Measurements from ENCODE around the gene ECE1.

The ECE1 gene

DNA sequence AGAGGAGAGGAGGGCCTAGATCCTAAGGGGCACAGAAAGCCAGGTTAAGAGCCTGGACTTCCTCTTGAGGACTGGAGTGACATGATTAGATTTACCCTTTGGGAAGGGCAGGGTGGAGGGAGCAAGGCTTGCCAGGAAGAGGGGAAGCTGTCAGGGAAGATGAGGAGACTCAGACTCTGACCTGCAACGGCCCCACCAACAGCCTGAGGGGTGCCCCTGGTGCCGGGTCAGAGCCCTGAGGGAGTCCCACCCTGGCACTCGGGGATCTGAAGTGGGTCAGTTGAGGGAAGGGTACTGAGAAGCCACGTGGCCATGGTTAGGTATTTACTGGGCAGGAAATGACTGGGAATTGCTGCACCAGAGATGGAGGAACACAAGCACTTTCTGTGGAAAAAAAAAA is 9.8 kb downstream of the ECE1 start:
- Histone ChIP-seq H3F3A (ENCODE audit: insufficient read depth) (no peaks in the 10 kb centered on the region), H3K9me3 (ENCODE audit: insufficient read depth, low read length) (no peaks in the 10 kb centered on the region), H3K27me3 (ENCODE audit: low read length) (no peaks in the 10 kb centered on the region), H3K4me3 (ENCODE audit: insufficient read depth, low read length, poor library complexity, severe bottlenecking) (no peak overlapping the region), H3K27ac (ENCODE audit: low read depth, low read length) (no peak overlapping the region), H2AFZ (ENCODE audit: low read depth, low read length, severe bottlenecking) (no peak overlapping the region), H3K9me2 (replicated peaks; ENCODE audit: insufficient read depth, low read length) (no peaks in the 10 kb centered on the region), H4K20me1 (ENCODE audit: low read depth, low read length) (no peaks in the 10 kb centered on the region), H3K79me2 (ENCODE audit: insufficient read depth, low read length) (no peaks in the 10 kb centered on the region), H3K36me3 (ENCODE audit: low read length) (no peaks in the 10 kb centered on the region), H3K9ac (ENCODE audit: low read length) (no peak overlapping the region), H3K4me2 (ENCODE audit: low read depth, low read length, poor library complexity, severe bottlenecking) (no peak overlapping the region)
- TF ChIP-seq EZH2phosphoT487 (conservative IDR thresholded peaks at IDR 0.05; ENCODE audit: low read length) (no peak), CTCF (IDR thresholded peaks at IDR 0.05; ENCODE audit: insufficient read depth, low read length, poor library complexity, severe bottlenecking) (no peak)

GRCh38 chr1:21280011-21280471 is 10.2 kb downstream of the ECE1 start:
- Histone ChIP-seq H3K27me3 (ENCODE audit: low read length) (no peaks in the 10 kb centered on the region), H3K4me3 (ENCODE audit: insufficient read depth, low read length, poor library complexity, severe bottlenecking) (no peak overlapping the region), H3K27ac (ENCODE audit: low read depth, low read length) (no peak overlapping the region), H3F3A (ENCODE audit: insufficient read depth) (no peaks in the 10 kb centered on the region), H2AFZ (ENCODE audit: low read depth, low read length, severe bottlenecking) (no peak overlapping the region), H3K36me3 (ENCODE audit: low read length) (no peaks in the 10 kb centered on the region), H3K9me3 (ENCODE audit: insufficient read depth, low read length) (no peaks in the 10 kb centered on the region), H4K20me1 (ENCODE audit: low read depth, low read length) (no peaks in the 10 kb centered on the region), H3K9me2 (replicated peaks; ENCODE audit: insufficient read depth, low read length) (no peaks in the 10 kb centered on the region), H3K9ac (ENCODE audit: low read length) (no peak overlapping the region), H3K79me2 (ENCODE audit: insufficient read depth, low read length) (no peaks in the 10 kb centered on the region), H3K4me2 (ENCODE audit: low read depth, low read length, poor library complexity, severe bottlenecking) (no peak overlapping the region)
- TF ChIP-seq CTCF (IDR thresholded peaks at IDR 0.05; ENCODE audit: insufficient read depth, low read length, poor library complexity, severe bottlenecking) (no peak), EZH2phosphoT487 (conservative IDR thresholded peaks at IDR 0.05; ENCODE audit: low read length) (no peak)

- Histone ChIP-seq H3K79me2 (ENCODE audit: insufficient read depth, low read length) (no peaks in the 10 kb centered on the region), H4K20me1 (ENCODE audit: low read depth, low read length) (no peaks in the 10 kb centered on the region), H3K9me2 (replicated peaks; ENCODE audit: insufficient read depth, low read length) (no peaks in the 10 kb centered on the region), H3K4me2 (ENCODE audit: low read depth, low read length, poor library complexity, severe bottlenecking) (no peak overlapping the region), H3K9ac (ENCODE audit: low read length) (no peak overlapping the region), H3K27me3 (ENCODE audit: low read length) (no peaks in the 10 kb centered on the region), H3K36me3 (ENCODE audit: low read length) (no peaks in the 10 kb centered on the region), H2AFZ (ENCODE audit: low read depth, low read length, severe bottlenecking) (no peak overlapping the region), H3K4me3 (ENCODE audit: insufficient read depth, low read length, poor library complexity, severe bottlenecking) (no peak overlapping the region), H3K27ac (ENCODE audit: low read depth, low read length) (no peak overlapping the region), H3F3A (ENCODE audit: insufficient read depth) (no peaks in the 10 kb centered on the region), H3K9me3 (ENCODE audit: insufficient read depth, low read length) (no peaks in the 10 kb centered on the region)
- TF ChIP-seq EZH2phosphoT487 (conservative IDR thresholded peaks at IDR 0.05; ENCODE audit: low read length) (no peak), CTCF (IDR thresholded peaks at IDR 0.05; ENCODE audit: insufficient read depth, low read length, poor library complexity, severe bottlenecking) (no peak)
Observed at GRCh38 chr1:21278860-21279845, 11.1 kb downstream of the ECE1 start.

Measured in SU-DHL-6 (cell line).